ENCODE data around the gene MXI1.
"Not testable (repeated sequence)": the region's sequence is repeated elsewhere in the genome, so short reads cannot be mapped to it uniquely, and the experiment has no call there.

Gene MXI1

GRCh38 chr10:110181911-110182310 lies 25.5 kb upstream of the MXI1 start:
- no peak for DNase-seq (ENCODE audit: low read depth in 3 of 3)

- no peak for DNase-seq (ENCODE audit: low read depth in 3 of 3)
These were observed 23.0 kb upstream of the MXI1 start for GRCh38 chr10:110184398-110184797.

- not testable (repeated sequence) for DNase-seq (ENCODE audit: low read depth in 3 of 3)
These were observed 21.7 kb upstream of the MXI1 start for GRCh38 chr10:110185646-110186182.

DNA sequence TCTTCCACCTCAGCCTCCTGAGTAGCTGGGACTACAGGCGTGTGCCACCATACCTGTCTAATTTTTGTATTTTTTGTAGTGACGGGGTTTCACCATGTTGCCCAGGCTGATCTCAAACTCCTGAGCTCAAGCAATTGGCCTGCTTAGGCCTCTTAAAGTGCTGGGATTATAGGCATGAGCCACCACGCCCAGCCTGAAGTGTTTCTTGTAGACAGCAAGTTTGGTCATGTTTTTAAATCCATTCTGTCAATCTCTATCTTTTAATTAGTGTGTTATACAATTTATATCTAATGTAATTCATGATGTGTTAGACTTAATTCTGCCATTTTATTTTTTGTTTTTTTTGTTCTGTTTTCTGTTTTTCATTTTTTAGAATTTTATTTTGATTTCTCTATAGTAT lies 17.2 kb upstream of the MXI1 start:
- no peak for DNase-seq (ENCODE audit: low read depth in 3 of 3)

GRCh38 chr10:110192552-110192951 lies 14.9 kb upstream of the MXI1 start:
- no peak for DNase-seq (ENCODE audit: low read depth in 3 of 3)

- no peak for DNase-seq (ENCODE audit: low read depth in 3 of 3)
These were observed 6.9 kb upstream of the MXI1 start for GRCh38 chr10:110200503-110200902.

DNA sequence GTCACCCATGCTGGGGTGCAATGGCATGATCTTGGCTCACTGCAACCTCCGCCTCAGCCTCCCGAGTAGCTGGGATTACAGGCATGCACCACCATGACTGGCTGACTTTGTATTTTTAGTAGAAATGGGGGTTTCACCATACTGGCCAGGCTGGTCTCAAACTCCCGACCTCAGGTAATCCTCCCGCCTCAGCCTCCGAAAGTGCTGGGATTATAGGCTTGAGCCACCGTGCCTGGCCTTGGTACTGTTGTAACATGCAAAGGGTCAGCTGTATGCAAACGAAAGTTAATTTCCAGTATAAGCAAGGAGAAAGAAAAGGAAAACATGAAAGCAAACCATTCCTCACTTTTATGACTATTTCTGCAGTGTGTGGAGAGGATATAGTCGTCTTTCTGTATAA lies 6.4 kb upstream of the MXI1 start:
- DNase-seq (ENCODE audit: low read depth in 3 of 3), result not testable (repeated sequence)

DNA sequence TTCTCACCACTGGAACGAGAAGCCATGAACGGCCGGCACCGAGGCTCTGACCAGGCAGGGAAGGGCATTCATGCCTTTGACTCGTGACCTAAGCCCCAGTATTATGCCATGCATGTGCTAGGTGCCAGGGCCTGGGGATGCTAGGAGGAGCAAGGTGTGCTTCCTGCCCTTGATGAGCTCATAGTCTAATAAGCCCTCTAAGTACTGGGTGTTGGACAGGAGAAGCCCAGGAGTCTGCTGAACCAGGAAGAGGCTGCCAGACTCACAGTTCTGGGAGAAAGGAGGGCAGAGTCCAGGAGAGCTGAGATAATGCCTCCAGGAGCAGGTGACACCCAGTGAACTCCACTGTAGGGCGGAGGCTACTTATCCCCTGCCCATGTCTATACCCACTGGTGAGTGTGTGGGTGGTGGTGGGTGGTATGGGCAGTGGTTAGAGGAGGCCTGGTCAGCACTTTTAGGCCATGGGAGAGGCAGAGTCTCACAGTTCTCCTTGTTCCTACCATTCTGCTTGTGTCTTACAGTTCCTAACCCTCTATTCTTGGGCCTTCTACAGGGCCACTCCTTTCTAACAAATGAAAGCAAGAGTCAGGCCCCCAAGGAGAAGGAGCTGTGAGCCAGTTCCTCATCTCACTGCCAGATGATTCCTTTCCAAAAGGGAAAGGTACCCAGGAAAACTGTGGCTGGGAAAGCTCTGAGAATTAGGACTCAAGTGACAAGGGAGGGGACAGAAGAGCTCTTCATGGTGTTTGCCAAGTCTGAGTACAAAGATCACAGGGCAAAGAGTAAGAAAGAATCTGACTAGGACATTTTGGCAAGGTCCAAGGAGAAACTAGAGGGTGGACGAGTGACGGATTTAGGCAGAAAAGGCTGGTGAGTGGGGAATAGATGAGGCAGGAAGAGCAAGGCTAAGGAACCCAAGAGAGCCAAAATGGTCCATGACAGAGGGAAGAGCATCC lies 3.6 kb upstream of the MXI1 start:
- no peak for DNase-seq (ENCODE audit: low read depth in 3 of 3)

DNA sequence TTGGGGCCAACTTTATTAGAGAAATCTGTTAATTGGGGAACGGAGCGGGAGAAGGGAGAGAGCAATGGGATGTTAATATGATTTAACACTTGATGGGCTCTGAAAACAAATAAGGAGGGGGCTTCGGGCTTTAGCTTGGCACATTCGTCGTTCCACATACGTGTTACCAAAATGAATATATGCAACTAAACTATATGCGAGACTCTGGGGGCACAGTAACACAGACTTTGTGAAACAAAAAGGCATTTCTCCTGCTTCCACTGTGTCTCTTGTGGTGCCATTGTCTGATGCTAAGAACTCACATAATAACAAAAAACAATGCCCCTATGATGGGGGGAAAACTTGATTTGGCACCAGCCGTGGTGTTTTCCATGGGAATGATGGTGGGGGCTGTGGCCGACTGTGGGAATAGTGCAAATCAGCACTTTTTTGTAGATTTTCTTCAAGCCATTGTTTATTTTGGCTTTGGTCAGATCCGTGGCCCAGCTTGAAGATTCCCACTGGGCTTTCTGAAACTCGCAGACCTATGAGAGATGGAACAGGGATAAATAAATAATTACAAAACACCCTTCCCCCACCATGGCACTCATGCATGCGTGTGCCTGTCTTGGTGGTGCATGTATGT lies 2.2 kb upstream of the MXI1 start:
- no peak for DNase-seq (ENCODE audit: low read depth in 3 of 3)

- no peak for DNase-seq (ENCODE audit: low read depth in 3 of 3)
These were observed 604 bp downstream of the MXI1 start for GRCh38 chr10:110207805-110208613.

DNA sequence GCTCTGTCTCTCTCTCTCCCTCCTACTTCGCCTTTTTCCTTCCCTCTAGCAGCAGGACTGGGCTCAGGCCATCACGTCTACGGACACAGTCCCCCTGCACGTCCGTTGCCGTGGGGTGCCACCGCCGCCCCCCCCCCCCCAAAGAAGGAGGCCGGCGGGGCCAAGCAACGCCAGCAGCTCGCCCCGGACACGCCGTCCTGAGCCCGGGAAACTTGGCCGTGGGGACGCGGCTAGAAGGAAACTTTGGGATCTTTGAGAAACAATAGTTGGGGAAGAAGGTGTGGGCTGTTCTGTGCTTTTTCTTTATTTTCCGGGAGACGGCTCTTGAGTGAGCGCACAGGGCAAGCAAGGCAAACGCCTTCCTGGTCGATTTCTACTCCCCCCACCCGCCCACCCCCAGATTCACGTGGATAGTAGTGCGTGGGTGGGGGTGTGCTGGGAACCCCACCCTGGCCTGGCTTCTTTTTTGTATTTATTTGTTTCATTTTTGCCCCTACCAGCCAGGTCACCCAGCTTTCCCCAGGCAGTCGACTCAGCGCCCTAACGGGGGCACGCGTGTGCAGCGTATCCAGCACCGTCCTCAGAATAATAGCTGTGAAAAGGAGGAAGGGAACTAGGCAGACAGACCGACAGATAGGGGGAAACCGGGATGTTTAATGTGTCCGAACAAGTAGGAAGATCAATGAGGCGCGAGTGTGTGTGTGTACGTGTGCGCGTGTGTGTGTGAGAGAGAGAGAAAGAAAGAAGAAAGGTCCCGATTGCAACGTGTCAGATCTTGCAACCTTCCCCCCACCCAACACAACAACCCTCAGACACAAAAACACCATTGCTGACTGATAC lies 1.4 kb downstream of the MXI1 start:
- no peak for DNase-seq (ENCODE audit: low read depth in 3 of 3)

GRCh38 chr10:110209454-110209925 lies 2.1 kb downstream of the MXI1 start:
- peak in 1 of 3 experiments; percentile 36 for DNase-seq (ENCODE audit: low read depth in 3 of 3)

DNA sequence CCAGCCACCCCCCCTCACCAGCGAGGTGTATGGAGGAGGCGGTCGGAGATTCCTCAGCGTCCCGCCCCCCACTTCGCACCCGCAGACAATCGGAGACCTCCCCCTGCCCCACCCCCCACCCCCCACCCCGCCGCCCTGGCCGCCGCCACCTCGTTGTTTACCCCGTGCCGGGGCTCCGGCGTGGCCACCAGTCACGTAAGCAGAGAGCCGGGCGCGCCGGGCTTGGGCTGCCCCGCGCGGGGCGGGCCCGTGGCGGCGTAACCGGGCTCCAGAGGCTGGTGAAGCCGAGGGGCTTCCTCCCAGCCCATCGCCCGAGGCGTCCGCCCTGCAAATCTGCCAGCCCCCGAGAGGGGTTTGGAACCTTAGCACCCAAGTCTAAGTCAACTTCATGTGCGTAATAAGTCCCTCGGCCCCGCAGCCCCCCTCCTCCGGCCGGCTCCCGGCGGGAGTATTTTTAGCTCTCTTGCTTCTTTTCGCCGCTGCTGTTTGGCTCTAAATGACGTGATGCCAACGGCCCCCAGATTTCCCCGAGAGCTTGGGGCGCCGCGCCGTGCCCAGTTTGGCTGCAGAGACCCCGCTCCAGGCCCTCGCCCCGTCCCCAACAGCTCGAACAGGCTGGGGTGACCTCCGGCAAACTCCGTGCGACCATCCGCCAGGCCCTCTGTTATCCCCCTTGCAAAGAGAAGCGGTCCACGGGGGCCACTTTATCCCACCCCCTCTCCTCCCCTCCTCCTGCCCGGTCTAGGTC lies 2.7 kb downstream of the MXI1 start:
- DNase-seq (ENCODE audit: low read depth in 3 of 3), result no peak

DNA sequence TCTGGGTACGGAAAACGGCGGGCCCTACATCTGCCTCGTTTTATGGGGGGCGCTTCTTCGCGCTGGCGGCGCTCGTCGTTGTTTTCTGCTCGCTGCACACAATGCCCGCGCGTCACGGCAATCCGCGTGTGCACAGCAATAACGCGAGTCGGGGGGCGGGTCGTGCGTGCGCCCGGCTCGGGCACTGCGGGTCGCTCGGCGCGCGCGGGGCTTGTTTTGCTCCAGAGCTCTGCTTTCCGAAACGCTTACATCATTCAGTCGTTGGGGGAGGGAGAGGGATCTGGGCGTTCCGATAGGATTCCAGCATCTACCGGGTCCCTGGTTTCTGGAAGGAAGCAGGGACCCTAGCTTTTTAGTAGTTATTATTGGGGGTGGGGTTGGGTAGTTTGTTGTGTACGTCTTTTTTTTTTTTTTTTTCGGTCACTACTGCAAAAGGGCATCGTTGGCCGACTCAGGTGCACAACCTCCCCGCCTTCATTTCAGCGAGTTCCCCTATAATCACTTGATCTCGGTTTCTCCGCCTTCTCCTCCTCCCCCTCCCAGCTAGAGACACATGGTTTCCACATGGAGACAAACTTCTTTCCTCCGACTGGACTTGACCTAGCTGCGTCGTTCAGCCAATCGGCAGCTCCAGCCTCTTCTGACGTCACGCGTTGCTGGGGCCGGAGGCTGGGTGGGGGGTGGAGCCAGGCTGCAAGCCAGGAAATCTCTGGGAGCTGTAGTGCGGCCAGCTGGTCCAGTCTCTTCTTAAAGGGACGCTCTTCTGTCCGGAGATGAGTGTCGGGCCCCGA lies 3.5 kb downstream of the MXI1 start:
- peak; percentile 81 to 87 (median 83) for DNase-seq (ENCODE audit: low read depth in 3 of 3)

DNA sequence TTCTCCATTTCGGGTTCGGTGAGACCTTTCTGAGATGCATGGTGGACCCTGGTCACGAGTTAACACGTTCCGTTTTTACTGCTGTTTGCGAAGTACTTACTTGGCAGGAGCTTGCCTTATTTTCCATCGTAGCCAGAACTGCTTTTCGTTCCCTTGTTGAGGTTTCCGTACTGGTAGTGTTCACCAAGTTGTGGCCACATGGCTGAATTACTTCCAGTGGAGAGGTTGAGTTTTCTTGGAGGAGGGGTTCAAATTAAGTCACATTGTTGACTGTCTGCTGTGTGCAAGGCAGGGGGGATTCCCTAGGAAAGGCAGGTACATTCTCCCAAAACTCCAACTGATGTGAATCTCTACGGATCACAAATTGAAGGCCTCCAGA lies 4.0 kb downstream of the MXI1 start:
- no peak for DNase-seq (ENCODE audit: low read depth in 3 of 3)

- DNase-seq (ENCODE audit: low read depth in 3 of 3), result no peak
These were observed 5.0 kb downstream of the MXI1 start for GRCh38 chr10:110212119-110213006.

- no peak for DNase-seq (ENCODE audit: low read depth in 3 of 3)
These were observed 7.0 kb downstream of the MXI1 start for GRCh38 chr10:110214371-110214826.
